Muscle of back (tissue), 11 donors: ENCODE results near the gene FXYD4. TPM values are rescaled to one million over a fixed set of nuclear protein-coding genes. Genes with fewer than 3 reads are reported as not detected.
"Not testable (repeated sequence)": the region's sequence is repeated elsewhere in the genome, so short reads cannot be mapped to it uniquely, and the experiment has no call there.

Experiments
- DNase-seq, 3 donors: peaks; one replicate each; pipeline versions ENCODE4 v3.0.0 to v3.0.0-alpha.2; 2013
- polyA plus RNA-seq, 10 donors: library from polyadenylated mRNA; unstranded; fragments of 120-200 nt; gene quantifications; one replicate each; pipeline ENCODE4 v1.2.1, GENCODE V29; 2013; ENCODE audit not compliant: insufficient read length in 10 of 10

The FXYD4 gene
- polyA plus RNA-seq, 10 donors = 0.25 to 2.2 (median 0.99) TPM; not detected in 1

GRCh38 chr10:43417950-43418768, 46.7 kb downstream of the FXYD4 start:
- peak in 1 of 3 donors; percentile 33 for DNase-seq

- DNase-seq = no peak
These were observed 48.5 kb downstream of the FXYD4 start for GRCh38 chr10:43419997-43420368.

GRCh38 chr10:43420369-43421200, 49.1 kb downstream of the FXYD4 start:
- DNase-seq = peak; percentile 87 to 94 (median 89)

- DNase-seq = no peak
These were observed 49.7 kb downstream of the FXYD4 start for GRCh38 chr10:43421201-43421507.

- DNase-seq = no peak
These were observed 50.1 kb downstream of the FXYD4 start for GRCh38 chr10:43421519-43421918.

GRCh38 chr10:43421944-43422343, 50.5 kb downstream of the FXYD4 start:
- DNase-seq = not testable (repeated sequence)

GRCh38 chr10:43424416-43424815, 53.0 kb downstream of the FXYD4 start:
- no peak for DNase-seq

Other genes starting within 250 kb of the FXYD4 start
- 10 to 100 TPM; 21.7 to 31.8 (median 30.1) TPM for gene CSGALNACT2, start 233.2 kb upstream of the FXYD4 start, polyA plus RNA-seq
- gene RASGEF1A, start 104.6 kb upstream of the FXYD4 start, polyA plus RNA-seq = 1 to 10 TPM in 2 of 10 donors, under 1 TPM in 8; 0.13 to 1.2 (median 0.45) TPM
- 100 to 1,000 TPM; 102 to 147 (median 110) TPM for gene HNRNPF, start 37.5 kb downstream of the FXYD4 start, polyA plus RNA-seq
- gene ZNF487, start 65.5 kb downstream of the FXYD4 start, polyA plus RNA-seq = 1 to 10 TPM; 3.6 to 6.2 (median 4.1) TPM
- gene ZNF239, start 203.0 kb downstream of the FXYD4 start, polyA plus RNA-seq = 1 to 10 TPM; 5.5 to 9.3 (median 7.6) TPM
- gene ZNF485, start 234.8 kb downstream of the FXYD4 start, polyA plus RNA-seq = 1 to 10 TPM; 2.0 to 4.0 (median 3.3) TPM